HEK293 (cell line): ENCODE data around the gene AUH.

Experiments used
- REPIN1 ChIP-seq: fragments of 450-650 bp; formaldehyde crosslinking; IDR thresholded peaks from 2 replicates; pipeline ENCODE4 v1.5.1; 2017; ENCODE audit warnings: missing biosample characterization, missing genetic modification characterization, low read depth
- TCF7L2 ChIP-seq: IDR thresholded peaks from 2 replicates; pipeline ENCODE4 v1.6.1; 2011; ENCODE audit warnings: low read depth, mild to moderate bottlenecking, inconsistent platforms, low read length, moderate library complexity, borderline replicate concordance
- ZNF121 ChIP-seq: fragments of 450-650 bp; formaldehyde crosslinking; IDR thresholded peaks from 2 replicates; pipeline ENCODE4 v1.5.1; 2016; ENCODE audit warnings: missing biosample characterization, missing genetic modification characterization
- ZNF449 ChIP-seq: fragments of 450-650 bp; formaldehyde crosslinking; IDR thresholded peaks from 2 replicates; pipeline ENCODE4 v1.5.1; 2017; ENCODE audit warnings: missing biosample characterization, mild to moderate bottlenecking, missing genetic modification characterization, moderate library complexity
- ZNF473 ChIP-seq: fragments of 450-650 bp; formaldehyde crosslinking; IDR thresholded peaks from 2 replicates; pipeline ENCODE4 v1.5.1; 2017; ENCODE audit warnings: missing biosample characterization, missing genetic modification characterization
- ZNF513 ChIP-seq: fragments of 450-650 bp; IDR thresholded peaks from 2 replicates; pipeline ENCODE4 v1.5.1; 2018; ENCODE audit warnings: missing biosample characterization, missing genetic modification characterization
- ZNF558 ChIP-seq: fragments of 450-650 bp; formaldehyde crosslinking; IDR thresholded peaks from 2 replicates; pipeline ENCODE4 v1.5.1; 2016; ENCODE audit warnings: missing biosample characterization, missing genetic modification characterization
- ZNF707 ChIP-seq: fragments of 450-650 bp; formaldehyde crosslinking; IDR thresholded peaks from 2 replicates; pipeline ENCODE4 v1.5.1; 2016; ENCODE audit warnings: missing biosample characterization, missing genetic modification characterization
- ZNF777 ChIP-seq: fragments of 450-650 bp; formaldehyde crosslinking; IDR thresholded peaks from 2 replicates; pipeline ENCODE4 v1.5.1; 2017; ENCODE audit warnings: missing biosample characterization, missing genetic modification characterization, borderline replicate concordance
- ZNF837 ChIP-seq: fragments of 450-650 bp; formaldehyde crosslinking; IDR thresholded peaks from 2 replicates; pipeline ENCODE4 v1.5.1; 2016; ENCODE audit warnings: missing biosample characterization, missing genetic modification characterization

GRCh38 chr9:91408475-91408874, 46.8 kb upstream of the AUH start:
- TF ChIP-seq ZNF121 (no peak), ZNF707 (no peak), ZNF449 (tag by site-specific recombination) (no peak), REPIN1 (tag by site-specific recombination) (no peak), ZNF777 (tag by site-specific recombination) (no peak), TCF7L2 (no peak), ZNF473 (no peak), ZNF558 (no peak), ZNF837 (no peak), ZNF513 (tag by site-specific recombination) (no peak)
